ENCODE measurements around the gene TMEM150A.

- peak in 1 of 7 experiments; percentile 8 for TF ChIP-seq CTCF (IDR thresholded peaks at IDR 0.05)
- TF ChIP-seq POLR2A (IDR thresholded peaks at IDR 0.05) = no peak
These were observed 9.5 kb downstream of the TMEM150A start for GRCh38 chr2:85593023-85593422.

Measured in body of pancreas (tissue), 4 donors.